ENCODE results near the gene PHOX2A. TPM values are rescaled to one million over a fixed set of nuclear protein-coding genes. Genes with fewer than 3 reads are reported as not detected.
A peak's percentile ranks its signal among the peaks of the same experiment; 100 is the strongest.
"Not testable (repeated sequence)": the region's sequence is repeated elsewhere in the genome, so short reads cannot be mapped to it uniquely, and the experiment has no call there.

PHOX2A gene
- total and polyA plus RNA-seq, 3 donors from 2014 or later: 1.3 to 2.0 (median 1.6) TPM

DNA sequence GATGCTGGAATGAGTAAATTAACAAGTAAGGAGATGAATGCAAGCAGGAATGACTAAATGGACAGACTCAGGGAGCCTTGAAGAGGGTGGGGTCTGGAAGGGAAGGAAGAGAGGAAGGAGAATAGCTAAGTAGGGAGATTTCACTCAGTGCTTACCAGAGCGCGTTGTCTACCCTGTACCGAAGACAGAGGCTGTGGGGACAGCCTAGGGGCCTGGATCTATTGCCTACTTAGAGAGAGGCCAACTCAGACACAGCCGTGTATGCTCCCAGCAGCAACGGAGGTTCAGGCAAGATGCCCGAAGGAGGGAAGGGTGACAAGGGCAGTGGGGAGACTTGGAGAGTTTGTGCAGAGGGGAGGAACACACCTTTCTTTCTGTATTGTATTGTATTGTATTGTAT lies 27.3 kb downstream of the PHOX2A start, which contains the start of gene FOLR2:
Gene FOLR2, plus strand, starts transcription at position 157 of the 400 bp plus-strand sequence. CDS start 1,791 bp downstream, outside the sequence.
- WGBS, 2 donors: 71 to 84% methylated on average over 6 of the region's 6 CpGs
- intact Hi-C loops (cut with DNase I; ENCODE audit: low total_unique reads): no loop called here
- peak; percentile 14 for DNase-seq

DNA sequence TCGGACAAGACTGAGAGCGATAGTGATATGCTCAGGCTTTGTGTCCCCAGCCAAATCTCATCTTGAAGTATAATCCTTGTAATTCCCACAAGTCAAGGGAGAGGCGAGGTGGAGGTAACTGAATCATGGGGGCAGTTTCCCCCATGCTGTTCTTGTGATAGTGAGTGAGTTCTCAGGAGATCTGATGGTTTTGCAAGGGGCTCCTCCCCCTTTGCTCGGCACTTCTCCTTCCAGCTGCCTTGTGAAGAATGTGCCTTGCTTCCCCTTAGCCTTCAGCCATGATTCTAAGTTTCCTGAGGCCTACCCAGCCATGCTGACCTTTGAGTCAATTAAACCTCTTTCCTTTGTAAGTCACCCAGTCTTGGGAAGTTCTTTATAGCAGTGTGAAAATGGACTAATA lies 34.9 kb downstream of the PHOX2A start:
- TF ChIP-seq, protein P1, sequence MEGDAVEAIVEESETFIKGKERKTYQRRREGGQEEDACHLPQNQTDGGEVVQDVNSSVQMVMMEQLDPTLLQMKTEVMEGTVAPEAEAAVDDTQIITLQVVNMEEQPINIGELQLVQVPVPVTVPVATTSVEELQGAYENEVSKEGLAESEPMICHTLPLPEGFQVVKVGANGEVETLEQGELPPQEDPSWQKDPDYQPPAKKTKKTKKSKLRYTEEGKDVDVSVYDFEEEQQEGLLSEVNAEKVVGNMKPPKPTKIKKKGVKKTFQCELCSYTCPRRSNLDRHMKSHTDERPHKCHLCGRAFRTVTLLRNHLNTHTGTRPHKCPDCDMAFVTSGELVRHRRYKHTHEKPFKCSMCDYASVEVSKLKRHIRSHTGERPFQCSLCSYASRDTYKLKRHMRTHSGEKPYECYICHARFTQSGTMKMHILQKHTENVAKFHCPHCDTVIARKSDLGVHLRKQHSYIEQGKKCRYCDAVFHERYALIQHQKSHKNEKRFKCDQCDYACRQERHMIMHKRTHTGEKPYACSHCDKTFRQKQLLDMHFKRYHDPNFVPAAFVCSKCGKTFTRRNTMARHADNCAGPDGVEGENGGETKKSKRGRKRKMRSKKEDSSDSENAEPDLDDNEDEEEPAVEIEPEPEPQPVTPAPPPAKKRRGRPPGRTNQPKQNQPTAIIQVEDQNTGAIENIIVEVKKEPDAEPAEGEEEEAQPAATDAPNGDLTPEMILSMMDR (IDR thresholded peaks at IDR 0.05): no peak
- no peak for TF ChIP-seq POLR2A (IDR thresholded peaks at IDR 0.05)
- Histone ChIP-seq H3K4me1 (no peaks in the 10 kb centered on the region), H3K4me3 (no peak overlapping the region), H3K36me3 (ENCODE audit: low read depth, missing control alignments) (no peaks in the 10 kb centered on the region), H3K27ac (no peak overlapping the region), H3K27me3 (no peaks in the 10 kb centered on the region), H3K9me3 (no peaks in the 10 kb centered on the region)
- 81 to 83% methylated on average over 4 of the region's 4 CpGs for WGBS, 2 donors
- DNase-seq: peak; percentile 10
- intact Hi-C loops (cut with DNase I; ENCODE audit: low total_unique reads): no loop called here

More for the DNA sequence above, 27.3 kb downstream of the PHOX2A start, which contains the start of gene FOLR2:
- TF ChIP-seq POLR2A (IDR thresholded peaks at IDR 0.05): no peak
- TF ChIP-seq, protein P1 (IDR thresholded peaks at IDR 0.05): no peak
- no peak within 1 kb of the TSS for H3K4me3 ChIP-seq
- H3K9me3 ChIP-seq: no peaks in the 10 kb centered on the region
- H3K27ac ChIP-seq: no peak within 1 kb of the TSS
- H3K4me1 ChIP-seq: no peaks in the 10 kb centered on the region
- no peaks in the 10 kb centered on the region for H3K27me3 ChIP-seq
- no peaks in the 10 kb centered on the region for H3K36me3 ChIP-seq (ENCODE audit: low read depth, missing control alignments)

DNA sequence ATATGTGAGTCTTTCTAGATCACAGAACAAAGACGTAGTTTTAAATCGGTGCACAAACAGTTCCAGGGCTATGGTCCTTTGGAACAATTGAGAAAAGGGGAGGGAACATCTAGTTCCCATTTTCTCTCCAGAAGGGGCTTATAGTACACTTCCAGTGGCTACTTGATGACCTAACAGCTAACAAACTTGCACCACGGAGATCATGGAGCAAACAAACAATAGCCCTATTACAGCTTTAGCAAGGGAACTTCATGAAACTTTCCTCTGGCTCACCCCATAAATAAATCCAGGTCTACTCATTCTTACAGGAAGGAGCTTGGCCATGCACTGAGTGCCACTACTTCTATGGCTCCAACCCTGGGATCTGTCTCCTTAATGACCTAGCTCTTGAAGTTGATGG lies 35.7 kb downstream of the PHOX2A start:
- 68 to 95% methylated on average over 3 of the region's 3 CpGs for WGBS, 2 donors

DNA sequence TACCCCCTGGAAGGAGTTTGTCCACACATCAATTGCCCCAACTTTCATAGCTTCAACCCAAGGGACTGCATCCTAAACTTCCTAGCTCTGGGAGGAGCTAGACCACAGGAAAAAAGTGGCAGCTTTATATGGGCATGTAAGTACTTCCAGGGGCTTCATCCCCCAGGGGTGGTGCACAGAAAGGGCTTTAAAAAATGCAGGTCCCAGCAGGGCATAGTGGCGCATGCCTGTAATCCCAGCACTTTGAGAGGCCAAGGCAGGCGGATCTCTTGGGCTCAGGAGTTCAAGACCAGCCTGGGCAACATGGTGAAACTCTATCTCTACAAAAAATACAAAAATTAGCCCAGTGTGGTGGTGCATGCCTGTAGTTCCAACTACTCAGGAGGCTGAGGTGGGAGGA lies 37.2 kb downstream of the PHOX2A start:
- H3K4me3 ChIP-seq; H3K27me3 ChIP-seq; H3K36me3 ChIP-seq (ENCODE audit: low read depth, missing control alignments); DNase-seq; H3K9me3 ChIP-seq; intact Hi-C loops (cut with DNase I; ENCODE audit: low total_unique reads); H3K4me1 ChIP-seq; H3K27ac ChIP-seq: not testable (repeated sequence)
- WGBS, 2 donors: 88 to 97% methylated on average over 2 of the region's 2 CpGs

More for the DNA sequence above, 35.7 kb downstream of the PHOX2A start:
- TF ChIP-seq POLR2A (IDR thresholded peaks at IDR 0.05): no peak
- TF ChIP-seq, protein P1 (IDR thresholded peaks at IDR 0.05): no peak
- H3K36me3 ChIP-seq (ENCODE audit: low read depth, missing control alignments): no peaks in the 10 kb centered on the region
- DNase-seq: peak; percentile 2
- H3K9me3 ChIP-seq: no peaks in the 10 kb centered on the region
- no peaks in the 10 kb centered on the region for H3K4me1 ChIP-seq
- intact Hi-C loops (cut with DNase I; ENCODE audit: low total_unique reads): no loop called here
- no peak overlapping the region for H3K4me3 ChIP-seq
- H3K27ac ChIP-seq: no peak overlapping the region
- H3K27me3 ChIP-seq: no peaks in the 10 kb centered on the region

DNA sequence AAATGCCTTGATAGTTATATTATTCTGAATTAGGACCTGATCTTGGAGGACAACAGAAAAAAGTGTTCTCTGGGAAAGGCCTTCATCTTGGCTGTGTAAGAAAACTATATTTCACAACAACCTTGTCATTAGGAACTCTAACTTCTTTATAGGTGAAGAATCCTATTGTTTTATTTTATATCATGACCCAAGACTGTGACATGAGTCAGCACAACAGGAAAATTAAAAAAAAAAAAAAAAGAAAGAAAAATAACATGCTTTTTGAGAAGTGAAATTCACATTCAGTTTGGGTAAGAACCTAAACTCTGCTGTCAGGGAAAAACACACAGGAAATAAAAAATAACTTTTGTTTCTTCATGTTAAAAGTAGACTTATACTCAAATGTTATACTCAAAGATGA lies 39.1 kb downstream of the PHOX2A start:
- no peak overlapping the region for H3K4me3 ChIP-seq
- no peaks in the 10 kb centered on the region for H3K27me3 ChIP-seq
- TF ChIP-seq POLR2A (IDR thresholded peaks at IDR 0.05): no peak
- TF ChIP-seq, protein P1 (IDR thresholded peaks at IDR 0.05): no peak
- no peaks in the 10 kb centered on the region for H3K4me1 ChIP-seq
- no peaks in the 10 kb centered on the region for H3K36me3 ChIP-seq (ENCODE audit: low read depth, missing control alignments)
- H3K27ac ChIP-seq: no peak overlapping the region
- intact Hi-C loops (cut with DNase I; ENCODE audit: low total_unique reads): no loop called here
- H3K9me3 ChIP-seq: no peaks in the 10 kb centered on the region
- no peak for DNase-seq
